ENCODE results near the gene PHF2.

PHF2 gene

DNA sequence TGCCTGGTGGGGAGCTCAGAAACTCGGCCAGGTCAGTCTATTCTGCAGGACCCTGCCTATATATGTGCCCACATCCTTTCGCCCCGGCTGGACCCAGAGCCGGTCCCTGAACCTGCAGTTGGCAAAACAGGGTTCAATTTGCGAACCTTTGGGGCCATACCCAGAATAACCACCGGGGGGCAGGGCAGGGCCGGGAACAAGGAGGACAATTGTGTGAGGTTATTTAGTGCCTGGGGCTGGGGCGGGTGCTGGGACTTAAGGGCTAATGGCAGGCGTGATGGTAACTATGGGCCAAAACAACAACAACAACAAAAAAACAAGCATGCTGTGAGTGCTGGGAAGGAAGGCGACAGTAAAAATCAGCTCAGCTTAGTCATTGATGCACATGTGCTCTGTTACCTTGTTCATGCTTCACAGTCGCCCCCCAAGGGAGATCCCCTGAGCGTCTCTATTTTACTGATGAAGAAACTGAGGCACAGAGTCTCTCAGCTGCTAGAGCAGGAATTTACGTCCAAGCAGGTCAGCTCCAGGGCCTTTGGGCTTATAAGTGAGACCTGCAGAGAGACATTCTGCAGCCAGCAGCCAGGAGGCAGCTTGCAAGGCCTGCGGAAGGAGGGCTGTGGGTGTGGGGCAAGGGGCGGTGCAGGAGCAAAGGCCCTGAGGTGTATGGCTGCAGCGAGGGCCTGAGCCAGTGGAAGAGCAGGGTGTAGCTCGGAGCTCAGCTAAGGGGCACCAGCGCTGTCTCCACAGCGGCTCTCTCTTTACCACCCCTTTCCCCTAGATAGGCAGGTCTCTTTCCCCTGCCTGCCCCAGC, 106.0 kb downstream of the PHF2 start:
- no peak for DNase-seq

DNA sequence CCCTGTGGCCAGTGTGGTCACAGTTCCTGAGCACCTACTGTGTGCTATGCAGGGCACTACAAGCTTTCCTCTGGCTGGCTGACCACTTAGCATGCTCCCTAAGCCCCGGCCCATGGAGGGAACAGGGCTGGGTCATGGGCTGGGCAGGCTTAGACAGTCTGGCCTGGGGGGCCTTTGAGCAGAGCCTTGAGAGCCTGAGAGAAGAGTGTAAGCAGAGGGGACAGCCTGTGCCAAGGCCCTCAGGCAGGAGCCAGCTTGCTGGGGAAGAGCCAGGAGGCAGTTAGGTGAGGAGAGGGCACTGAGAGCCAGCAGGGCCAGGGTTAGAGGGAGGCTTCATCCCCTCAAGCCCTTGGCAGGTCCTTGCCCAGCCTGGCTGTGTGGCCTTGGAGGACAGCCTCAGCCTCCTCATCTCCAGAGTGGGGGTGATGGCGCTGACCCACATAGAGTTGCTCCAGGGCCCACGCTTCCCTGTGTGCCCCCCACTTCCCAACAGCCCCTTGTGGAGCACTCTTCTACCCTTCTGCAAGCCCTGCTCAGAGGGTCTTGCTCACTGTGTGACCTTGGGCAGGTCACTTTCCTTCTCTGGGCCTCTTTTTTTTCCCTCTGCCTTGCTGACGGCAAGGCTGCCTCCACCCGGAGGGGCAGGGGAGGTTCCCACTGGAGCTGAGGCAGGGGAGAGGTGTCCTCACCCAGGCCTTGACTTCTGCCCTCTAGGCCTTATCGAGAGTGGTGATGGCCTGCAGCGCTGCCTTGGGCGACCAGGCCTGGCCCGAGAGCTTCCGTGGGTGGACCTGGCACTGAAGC, 107.1 kb downstream of the PHF2 start:
- no peak for DNase-seq

DNA sequence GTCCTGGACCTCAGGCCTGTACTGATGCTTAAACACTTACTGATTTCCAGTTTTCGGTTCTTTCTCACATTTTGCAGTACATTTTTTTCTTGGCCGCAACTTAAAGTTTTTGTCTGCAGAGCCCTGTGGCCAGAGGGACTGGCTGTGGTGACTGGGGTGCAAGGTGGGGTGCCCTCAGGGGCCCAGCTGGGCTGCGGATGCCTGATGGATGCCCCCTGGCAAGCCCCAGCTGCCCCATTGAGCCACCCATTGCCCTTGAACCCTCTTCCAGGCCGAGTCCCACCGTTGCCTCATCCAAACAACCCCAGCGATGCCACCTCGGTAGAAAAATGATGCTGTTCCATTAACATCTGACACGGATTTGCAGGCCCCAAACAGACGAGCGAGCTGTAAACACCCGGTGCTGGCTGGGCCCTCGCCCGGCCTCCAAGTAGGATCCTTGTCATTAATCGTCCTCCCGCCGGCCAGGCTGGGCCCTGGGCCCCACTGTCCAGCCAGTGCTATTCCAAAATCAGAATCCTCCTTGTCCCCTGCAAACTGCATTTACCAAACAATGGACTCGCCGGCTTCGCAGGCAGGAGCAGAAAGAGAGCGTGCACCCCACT, 107.9 kb downstream of the PHF2 start:
- DNase-seq = no peak

DNA sequence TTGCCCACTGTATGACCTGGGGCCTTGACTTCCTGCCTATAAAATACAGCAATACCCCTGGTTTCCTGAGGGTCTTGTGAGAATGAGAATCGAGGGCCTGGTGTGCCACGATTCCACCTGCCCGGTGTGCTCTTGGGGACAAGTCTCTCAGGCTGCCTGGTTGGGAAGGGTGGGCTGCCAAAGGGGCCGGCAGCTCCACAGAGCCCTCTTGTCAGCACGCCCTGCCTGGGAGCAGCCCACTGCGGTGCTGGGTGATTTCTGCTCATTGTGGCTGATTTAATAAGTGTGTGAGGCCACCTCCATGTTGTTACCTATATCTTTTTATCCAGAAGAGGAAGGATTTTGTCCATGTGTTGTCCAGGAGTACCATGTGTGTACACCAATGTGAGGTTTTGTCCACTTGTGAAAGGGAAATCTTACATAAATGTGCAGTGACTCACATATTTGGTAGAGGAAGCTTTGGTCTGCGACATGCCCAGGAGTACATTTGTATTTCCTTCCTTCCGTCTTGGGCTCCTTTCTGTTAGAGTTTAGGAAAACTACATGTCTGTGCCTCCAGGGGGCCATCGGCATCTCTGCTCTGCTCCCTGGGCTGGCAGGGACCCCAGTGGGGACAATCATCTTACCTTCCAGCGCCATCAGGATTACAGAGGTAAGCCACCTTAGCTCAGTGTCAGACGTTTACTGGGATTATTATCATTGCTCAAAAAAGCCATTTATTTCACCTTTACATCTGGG, 108.6 kb downstream of the PHF2 start:
- no peak for DNase-seq

DNA sequence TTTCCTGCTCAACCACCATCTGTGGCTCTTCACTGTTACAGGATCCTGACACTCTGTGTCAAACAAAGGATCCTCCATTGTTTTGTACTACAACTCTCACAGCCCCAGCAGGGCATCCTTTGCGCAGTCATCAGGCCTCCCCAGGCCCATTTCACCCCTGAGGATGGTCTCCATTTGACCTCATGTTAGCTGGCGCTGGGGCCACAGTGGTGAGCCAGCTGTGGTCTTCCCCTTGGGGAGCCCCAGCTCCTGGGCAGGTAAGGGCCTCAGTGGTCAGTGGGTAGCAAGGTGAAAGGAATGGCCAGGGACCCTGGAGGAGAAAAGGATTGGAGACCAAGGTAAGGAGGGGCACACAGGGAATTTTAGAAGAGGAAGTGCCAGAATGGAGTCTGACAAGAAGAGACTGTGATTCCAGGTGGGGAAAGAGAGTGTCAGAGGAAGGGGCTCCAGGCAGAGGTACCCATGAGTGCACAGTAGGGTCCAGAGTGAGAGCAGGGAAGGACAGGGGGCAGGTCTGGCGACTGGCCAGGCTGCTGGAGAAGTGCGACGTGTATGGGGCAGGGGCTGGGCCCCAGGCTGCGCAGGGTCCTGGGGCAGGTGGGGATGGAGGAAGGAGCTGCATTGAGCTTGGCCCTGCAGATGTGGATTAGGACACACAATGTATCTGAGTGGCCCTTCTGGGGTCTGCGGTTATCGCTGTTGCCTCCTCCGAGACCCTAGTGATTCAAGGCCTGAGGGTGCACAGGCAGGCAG, 109.9 kb downstream of the PHF2 start:
- DNase-seq = no peak

DNA sequence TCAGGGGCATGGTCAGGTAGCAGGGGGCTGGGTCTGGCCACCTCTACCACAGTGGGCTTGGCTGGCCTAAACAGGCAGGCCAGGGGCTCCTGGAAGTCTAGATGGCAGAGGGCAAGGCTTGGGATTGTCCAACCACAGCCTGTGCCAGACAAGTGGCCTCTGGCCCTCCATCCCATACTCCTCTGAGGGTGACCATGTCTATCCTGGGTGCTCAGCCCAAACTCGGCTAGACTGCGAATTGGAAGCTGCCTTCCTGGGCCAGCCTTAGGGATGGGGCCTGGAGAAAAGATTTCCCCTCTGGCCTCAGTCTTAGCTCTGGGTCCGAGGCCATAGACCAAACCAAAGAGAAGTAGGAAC, 110.5 kb downstream of the PHF2 start:
- no peak for DNase-seq

DNA sequence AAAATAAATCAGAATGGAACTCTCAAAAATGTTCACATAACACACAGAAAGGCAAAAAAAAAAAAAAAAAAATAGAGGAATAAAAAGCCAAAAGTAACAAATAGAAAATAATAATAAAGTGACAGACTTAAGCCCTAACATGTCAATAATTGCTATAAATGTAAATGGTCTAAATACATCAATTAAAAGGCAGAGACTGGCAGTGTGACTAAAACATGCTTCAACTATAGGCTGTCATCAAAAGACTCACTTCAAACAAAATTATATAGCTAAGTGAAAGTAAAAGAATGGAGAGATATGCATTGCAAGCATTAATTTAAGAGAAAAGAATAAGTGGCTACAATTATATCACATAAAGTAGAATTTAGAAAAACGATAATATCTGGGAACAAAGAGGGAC, 114.2 kb downstream of the PHF2 start:
- DNase-seq = no peak

DNA sequence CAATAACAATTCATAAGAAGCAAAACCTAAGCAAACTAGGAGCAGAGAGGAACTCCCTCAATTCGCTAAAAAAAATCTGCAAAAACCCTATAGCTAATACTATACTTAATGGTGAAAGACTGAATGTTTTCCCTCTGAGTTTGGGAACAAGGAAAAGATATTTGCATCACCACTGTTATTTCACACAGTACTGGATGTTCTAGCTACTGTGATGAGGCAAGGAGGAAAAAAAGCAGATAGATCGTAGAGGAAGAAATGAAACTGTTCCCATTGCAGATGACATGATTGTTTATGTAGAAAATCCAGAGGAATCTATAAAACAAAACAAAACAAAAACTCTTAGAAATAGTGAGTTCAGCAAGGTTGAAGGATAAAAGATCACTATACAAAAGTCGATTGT, 116.7 kb downstream of the PHF2 start:
- no peak for DNase-seq

DNA sequence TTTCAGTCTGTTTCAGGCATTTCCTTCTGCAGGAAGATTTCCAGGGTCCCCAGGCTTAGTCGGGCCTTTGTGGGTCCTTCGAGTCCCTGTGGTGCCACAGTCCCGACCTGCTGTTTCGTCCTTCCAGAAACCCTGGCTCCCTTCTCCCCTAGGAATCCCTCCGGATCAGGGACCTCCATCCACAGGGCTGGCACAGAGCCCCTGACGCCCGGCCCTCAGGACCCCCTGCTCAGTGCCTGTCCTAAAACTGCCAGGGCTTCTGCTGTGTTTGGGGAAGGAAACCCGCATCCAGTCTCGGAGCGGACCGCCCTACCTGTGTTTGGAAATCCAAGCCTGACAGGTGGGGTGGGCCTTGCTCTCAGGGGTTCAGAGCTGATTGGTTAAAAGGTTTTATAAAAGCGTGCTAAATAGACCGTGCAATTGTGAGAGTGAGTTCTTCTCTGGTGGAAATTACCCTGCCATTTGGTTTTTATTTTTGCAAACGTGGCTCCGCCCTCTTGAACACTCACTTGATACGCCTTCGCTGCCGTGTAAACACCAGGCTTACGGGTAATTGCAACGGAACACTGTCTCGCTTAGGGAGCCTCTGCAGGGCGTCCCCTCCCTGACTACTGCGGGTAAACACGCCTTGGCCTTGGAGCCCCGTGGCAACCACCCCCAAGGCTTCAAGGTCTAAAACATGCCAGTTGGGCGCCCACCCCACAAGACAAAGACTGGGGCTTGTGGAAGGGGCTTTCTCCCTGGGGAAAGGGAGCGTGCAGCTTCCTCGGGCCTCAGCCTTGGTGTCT, 121.2 kb downstream of the PHF2 start:
- peak; percentile 79 for DNase-seq

DNA sequence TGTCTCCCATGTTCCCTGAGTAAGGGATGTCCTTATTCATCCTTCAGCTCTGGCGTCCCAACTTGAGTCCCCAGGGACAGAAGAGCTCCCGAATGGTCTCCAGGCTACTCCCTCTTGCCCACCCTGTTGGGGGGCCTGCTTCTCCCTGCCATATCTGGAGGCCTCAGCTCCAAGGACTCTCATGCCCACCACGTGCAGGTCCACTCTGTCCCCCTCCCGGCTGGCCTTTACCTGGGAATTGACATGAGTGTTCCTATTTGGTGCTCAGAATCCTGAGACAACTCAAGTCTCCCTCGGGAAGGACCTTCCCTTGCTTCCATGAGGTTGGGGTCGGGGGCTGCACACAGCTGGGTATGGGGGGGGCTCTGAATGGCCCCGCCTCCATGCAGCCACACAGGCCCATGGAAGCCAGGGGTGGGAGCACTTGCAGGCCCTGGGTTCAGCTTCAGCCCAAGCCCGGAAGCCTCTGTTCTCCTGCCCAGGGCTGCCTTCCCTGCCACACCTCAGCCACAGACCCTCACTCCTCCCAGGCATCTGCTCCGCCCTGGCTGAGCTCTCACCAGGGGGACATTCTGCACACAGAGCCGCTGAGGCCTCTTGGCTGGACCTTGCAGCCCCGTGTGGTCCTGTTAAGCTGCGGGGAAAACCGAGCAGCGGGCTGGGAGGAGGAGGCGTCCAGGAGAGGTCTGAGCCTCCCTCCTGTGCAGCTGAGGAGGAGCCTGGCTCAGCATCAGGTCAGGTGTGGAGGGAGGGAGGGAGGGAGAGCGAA, 121.9 kb downstream of the PHF2 start:
- no peak for DNase-seq

DNA sequence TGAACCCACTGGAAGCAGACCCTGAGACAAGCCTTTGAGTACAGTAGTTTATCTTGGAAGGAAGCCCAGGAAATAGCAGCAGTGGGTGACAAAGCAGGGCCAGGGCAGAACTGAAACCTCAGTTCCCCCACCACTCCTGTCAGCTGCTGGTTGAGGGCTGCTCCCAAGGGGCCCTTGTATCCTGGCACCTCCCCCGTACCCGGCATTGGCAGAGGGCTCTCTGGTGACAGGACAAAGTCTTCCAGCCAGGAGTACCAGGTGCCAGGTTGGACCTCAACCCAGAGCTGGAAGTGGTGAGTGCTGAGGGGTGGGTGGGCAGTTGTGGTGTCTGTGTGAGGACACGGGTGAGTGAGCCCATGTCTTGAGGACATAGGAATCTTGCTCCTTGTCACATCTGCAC, 123.3 kb downstream of the PHF2 start:
- no peak for DNase-seq

DNA sequence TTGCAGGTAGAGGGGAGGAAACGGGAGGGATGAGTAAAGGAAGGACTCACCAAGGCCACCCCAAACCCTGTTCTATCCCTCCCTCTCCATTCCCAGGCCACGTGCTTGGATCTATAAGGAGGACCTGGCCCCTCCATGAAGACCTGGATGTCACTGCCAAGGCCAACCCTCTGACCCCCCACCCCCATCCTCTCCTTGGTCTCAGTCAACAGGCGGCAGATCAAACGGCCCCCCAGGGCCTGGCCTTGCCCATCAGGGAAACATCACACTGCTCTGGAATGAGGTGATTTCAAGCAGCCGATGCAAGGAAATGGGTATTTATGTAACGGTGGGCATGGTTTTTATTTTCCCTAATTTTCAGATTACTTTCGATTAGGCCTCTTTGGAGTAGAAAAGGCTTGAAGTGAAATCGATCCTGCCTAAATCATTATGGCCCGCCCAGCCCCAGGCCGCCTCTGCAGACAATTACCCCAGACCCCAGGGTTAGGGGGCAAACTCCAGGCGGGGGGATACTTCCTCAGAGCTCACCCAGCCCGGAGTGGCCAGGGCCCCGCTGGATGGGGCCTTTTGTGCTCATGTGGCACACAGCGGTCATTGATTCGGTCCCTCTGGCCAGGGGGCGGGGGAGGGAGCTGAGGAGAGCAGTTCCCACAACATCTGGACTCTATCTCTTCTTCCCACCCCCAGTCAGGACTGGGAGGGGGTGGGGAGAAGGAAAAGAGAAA, 125.3 kb downstream of the PHF2 start:
- DNase-seq = no peak

DNA sequence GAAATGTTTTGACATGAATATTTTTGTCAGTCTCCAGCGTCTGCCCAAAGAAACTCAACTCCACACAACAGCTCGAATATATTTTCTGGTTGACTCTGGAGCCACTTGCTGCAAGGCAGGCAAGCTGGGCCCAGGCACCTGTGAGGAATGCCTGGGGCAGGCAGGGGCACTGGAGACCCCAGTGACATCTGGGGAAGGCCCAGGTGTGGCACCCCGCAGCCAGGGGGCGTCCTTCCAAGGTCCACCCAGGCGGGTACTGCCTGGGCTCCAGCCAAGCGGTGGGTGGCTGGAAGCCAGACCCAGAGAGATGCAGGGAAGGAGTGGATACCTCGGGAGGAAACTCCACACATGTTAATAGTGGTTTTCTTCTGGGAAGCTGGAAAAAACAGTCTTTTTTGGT, 125.9 kb downstream of the PHF2 start:
- DNase-seq = no peak

DNA sequence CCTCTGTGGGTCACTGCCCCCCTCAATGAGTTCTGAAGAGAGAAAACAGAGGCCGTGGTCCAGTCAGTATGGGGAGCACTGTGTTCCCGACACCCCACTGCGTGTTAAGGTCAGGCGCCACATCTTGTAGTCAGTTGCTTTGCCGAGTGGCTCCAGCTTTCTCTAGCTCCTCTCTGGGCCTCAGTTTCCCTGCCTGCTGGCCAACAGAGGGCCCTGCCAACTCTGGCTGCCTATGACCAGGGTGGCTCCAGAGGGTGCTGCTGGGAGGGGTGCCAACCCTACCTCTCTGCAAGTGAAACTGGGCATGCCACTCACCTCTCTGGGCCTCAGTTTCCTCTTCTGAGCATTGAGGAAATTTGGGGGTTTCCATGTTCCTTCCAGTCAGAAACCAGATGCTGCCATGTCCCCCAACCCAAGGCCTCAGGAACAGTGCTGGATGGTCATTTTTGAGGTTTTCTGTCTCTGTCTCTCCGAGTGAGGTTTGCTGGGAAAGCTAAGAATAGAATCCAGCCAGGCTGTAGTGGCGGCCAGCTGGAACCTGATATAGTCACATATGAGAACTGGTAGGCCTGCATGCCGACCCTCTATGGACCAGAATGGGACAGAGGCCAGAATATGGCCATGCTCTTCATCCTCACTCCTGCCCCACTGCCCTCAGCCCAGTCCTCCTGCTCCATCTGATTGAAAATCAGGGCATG, 132.1 kb downstream of the PHF2 start:
- no peak for DNase-seq

DNA sequence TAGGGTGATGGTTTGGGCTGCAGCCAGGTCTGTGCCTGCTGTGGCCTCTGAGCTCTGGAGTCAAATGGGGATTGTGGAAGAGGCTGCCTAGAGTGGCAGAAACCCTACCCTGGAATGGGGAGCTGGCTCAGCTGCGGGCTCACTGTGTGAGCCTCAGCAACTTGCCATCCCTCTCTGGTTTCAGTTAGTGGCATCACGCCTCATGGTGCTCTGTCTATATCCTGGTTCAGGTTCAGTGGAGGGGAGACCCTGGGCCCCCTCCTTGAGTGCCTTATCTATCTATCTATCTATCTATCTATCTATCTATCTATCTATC, 132.6 kb downstream of the PHF2 start:
- DNase-seq = no peak

DNA sequence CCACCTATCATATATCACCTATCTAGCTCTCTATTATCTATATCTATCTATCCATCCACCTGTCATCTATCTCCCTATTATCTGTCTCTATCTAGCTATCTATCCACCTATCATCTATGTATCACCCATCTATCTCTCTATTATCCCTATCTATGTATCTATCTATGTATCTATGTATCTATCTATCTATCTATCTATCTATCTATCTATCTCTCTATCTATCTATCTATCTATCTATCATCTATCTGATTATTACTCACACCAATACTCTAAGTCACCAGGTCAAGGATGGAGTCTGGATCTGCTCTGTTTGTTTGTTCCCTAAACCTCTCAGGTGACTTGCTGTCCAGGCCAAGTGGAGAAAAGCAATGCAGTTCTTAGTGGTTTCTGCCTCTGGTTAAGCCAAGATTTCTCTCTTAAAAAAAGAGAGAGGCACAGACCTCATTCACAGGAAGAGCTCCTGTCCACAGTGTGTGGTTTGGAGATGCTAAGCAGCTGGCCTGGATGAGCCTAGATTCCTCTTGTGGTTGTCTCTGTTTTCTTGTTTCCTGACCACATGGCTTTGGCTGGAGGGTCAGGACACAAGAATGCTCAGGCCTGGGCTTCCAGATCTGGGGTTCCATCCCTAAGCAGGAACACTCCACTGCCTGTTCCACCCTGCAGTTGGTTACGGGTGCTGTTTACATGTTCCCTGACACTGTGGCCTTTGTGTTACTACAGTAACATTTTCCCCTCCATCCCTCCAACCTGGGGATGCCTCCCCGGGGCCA, 133.4 kb downstream of the PHF2 start:
- DNase-seq = no peak

DNA sequence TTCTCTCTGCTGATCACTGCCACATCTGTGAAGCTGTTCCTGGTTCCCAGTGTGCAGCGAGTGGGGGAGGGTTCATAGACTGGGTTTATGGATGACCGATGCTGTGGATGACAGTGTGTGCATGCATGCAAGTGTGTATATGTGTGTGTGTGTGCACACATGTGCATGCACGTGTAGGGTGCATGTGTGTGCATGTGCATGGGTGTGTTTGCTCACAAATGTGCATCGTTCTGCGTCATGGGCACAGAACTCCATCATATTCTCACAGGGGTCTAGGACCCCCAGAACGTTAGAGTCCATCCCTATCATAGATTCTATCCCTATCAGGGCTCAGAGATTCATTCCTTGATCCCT, 134.0 kb downstream of the PHF2 start:
- no peak for DNase-seq

DNA sequence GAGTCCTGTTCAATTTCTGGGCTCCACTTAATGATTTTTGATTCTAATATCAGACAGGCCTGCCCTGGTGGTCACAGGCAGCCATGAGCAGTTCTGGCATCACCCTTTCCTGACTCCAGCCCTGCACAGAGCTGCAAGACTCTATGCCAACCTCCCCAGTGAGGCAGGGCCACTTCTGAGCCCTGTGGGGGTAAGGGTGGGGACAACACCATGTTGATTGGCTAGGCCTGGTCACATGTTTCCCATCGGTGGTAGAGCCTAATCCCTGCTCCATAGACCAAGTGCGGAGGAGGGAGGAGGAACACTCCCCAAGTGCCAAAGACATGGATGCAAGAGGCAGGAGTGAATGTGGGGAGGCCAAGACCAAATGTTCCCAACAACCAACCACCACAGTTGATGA, 134.6 kb downstream of the PHF2 start:
- no peak for DNase-seq

DNA sequence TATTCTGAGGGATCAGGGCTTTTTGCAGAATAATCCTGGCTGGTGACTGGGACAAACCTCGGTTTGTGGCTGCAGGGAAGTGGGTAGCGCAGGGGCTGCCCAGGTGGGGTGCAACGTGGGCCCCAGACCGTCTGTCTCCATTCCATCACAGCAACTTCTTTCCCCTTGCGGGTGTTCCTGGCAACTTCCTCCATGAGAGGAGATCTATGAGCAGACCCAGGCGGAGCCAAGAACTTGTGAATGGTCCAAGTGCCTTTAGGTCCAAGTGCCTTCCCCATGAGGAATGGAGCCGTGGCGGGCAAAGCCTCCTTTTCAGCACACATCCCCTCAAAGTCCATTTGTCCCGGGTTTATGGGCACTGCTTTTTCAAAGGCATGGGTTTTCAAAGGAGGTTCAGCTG, 136.5 kb downstream of the PHF2 start:
- DNase-seq = no peak
